ENCODE data around the gene CHURC1.
"Not testable (repeated sequence)": the region's sequence is repeated elsewhere in the genome, so short reads cannot be mapped to it uniquely, and the experiment has no call there.

CHURC1 gene

GRCh38 chr14:64912261-64912660 is 2.0 kb upstream of the CHURC1 start:
- no peak for DNase-seq

GRCh38 chr14:64913477-64913876 is 778 bp upstream of the CHURC1 start:
- DNase-seq: not testable (repeated sequence)

DNA sequence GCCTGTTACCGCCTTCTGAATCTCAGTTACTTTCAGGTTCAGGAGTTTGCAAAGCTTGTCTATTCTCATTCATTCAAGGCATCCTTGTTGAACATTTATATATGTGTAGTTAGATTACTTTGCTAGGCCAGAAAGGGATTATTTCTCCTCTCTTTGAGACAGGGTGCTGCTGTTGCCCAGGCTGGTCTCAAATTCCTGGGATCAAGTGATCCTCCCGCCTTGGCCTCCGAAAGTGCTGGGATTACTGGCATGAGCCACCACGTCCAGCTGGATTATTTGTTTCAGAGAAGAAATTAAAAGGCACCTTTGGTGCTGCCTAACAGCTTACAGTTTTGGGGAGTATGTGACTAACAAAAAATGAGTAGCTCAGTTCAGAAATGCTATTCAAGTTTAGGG is 772 bp downstream of the CHURC1 start:
- DNase-seq: no peak

DNA sequence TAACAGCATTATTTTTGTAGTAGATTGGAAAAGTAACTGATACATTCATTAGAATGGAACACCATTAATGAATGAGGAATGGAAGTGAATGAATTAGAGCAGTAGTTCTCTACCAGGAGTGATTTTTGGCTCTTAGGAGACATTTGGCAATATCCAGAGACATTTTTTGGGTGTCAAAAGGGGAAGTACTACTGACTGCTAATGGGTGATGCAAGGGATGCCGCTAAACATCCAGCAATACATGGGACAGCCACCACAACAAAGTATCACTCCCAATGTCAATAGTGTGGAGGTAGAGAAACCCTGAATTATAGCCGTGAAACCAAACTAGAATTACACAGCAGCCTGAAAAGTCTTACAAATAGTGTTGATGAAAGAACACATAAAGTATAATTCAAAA is 1.5 kb downstream of the CHURC1 start:
- no peak for DNase-seq

GRCh38 chr14:64918216-64918615 is 4.0 kb downstream of the CHURC1 start:
- no peak for DNase-seq

- no peak for DNase-seq
Observed at GRCh38 chr14:64919215-64919614, 5.0 kb downstream of the CHURC1 start.

- no peak for DNase-seq
Observed at GRCh38 chr14:64919618-64920017, 5.4 kb downstream of the CHURC1 start.

GRCh38 chr14:64920465-64920864 is 6.2 kb downstream of the CHURC1 start:
- no peak for DNase-seq

GRCh38 chr14:64923015-64923414 is 8.8 kb downstream of the CHURC1 start:
- no peak for DNase-seq

- DNase-seq: no peak
Observed at GRCh38 chr14:64926398-64926995, 12.2 kb downstream of the CHURC1 start.

DNA sequence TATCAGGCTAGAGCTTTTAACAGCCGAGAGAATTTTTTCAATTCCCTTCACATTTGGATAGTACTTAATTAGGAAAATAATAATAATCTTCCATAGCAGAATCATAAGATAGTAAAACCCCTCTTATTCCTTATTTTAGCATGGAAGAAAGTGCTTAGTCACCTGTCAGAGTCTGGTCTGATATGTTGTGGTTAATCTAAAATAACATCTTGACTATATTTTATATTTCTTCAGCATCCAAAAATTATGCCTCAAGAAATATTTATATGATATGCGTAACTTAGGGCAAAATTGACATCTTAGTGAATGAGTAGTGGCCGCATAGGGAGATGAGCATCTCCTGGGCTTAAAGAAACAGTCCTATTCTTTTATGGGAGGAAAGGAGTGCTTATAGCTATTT is 12.8 kb downstream of the CHURC1 start:
- no peak for DNase-seq

DNA sequence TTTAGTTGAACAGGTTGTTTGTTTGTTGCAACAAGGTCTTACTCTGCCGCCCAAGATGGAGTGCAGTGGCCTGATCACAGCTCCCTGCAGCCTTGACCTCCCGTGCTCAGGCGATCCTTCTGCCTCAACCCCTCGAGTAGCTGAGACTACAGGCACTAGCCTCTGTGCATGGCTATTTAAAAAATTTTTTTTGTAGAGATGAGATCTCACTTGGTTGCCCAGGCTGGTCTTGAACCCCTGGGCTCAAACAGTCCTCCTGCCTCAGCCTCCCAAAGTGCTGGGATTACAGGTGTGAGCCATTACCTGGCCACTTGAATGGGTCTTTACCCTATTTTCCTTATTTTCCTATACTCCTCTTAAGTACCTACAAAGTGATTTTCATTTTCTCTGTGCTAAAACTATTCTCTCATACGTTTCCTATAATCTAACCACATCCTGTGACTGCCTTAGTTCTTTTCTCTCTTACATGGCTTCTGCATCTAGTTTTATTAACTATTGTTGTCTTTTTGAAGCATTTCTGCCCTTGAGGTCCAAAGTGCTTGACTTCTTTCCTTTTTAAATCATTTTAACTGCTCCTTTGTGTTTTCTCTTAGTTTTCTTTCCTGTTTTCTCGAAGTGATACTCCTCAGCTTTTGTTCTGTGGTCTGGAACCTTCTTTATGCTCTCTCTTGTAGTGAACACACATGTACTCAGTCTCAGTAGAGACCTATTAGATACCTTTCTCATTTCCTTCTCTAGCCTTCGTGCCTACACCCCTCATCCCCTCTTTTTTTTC is 14.2 kb downstream of the CHURC1 start:
- no peak for DNase-seq

GRCh38 chr14:64929014-64929359 is 14.7 kb downstream of the CHURC1 start:
- no peak for DNase-seq

GRCh38 chr14:64930085-64930843 is 16.0 kb downstream of the CHURC1 start:
- DNase-seq: no peak

- DNase-seq: no peak
Observed at GRCh38 chr14:64931123-64931522, 16.9 kb downstream of the CHURC1 start.

DNA sequence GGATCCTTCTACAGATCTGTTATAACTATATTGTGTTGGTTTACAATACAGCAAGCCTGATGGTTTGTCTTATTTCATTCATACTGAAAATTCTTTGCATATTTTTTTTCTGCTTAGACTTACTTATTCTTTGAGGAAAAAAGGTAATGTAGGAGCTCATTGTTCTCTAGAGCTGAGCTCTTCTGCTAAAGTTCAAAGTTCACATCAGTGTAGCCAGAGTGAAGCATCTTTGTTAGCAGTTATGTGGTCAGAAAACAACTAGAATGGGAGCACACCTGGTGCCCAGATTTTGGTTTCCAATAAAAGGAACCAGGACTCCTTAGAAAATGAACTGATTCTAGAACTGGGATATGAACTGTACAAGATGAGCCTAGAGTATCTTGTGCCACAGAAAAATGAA is 18.0 kb downstream of the CHURC1 start:
- no peak for DNase-seq

DNA sequence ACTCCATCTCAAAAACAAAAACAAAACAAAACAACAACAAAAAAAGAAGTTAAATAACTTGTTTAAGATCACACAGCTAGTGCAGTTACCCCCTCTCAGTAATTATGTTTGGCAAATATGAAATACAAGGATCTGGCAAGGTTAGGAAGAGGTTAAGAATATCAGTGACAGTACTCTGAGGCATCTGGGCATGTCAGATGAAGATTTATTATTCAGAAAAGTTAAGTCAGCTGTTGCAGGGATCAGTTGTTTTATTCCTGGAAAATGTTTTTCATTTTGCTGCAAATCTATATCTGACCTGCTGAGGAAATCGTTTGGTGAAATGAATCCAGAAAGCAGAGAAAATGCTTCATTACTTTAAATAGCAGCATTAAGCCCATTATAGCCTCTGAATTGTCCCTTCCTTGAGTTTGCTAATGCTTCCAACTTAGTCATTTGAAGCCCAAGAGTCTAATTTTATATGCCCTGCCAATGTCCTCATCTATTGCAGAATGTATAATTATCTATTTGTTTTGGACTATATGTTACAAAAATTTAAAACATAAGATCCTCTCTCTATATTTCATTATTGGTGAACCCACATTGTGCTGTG is 20.2 kb downstream of the CHURC1 start:
- no peak for DNase-seq

- no peak for DNase-seq
Observed at GRCh38 chr14:64935508-64935907, 21.3 kb downstream of the CHURC1 start.

DNA sequence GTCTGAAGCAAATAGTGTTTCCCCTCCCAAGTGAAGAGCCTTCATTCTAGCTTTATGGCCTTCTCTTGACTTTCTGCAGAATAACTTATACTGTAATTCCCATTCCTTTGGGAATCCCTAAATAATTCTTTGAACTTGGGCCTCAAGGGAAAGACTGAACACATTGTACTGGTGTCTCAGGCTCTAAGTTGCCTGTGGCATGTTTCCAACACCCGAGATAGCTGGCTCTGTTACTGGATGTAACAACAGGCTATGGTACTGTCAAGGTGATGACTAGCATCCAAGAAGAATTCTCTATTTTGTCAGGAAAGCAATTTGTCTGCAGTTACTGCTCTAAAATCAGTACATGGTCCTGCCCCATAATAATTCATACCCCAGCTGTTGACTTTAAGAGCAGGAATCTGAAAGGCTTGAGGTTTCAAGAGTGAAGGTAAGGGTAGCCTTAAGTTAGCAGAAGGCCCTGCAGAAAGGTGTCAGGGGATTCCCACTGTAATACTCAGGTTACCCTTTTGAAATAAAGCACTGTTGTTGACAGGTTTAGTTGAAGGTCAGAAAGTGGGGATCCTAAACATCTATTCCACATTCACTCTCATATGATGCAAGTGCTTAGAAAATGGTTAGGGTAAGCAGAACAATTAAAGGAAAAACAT is 23.0 kb downstream of the CHURC1 start:
- no peak for DNase-seq

GRCh38 chr14:64937821-64938193 is 23.6 kb downstream of the CHURC1 start:
- DNase-seq: no peak

- no peak for DNase-seq
Observed at GRCh38 chr14:64938972-64939816, 24.9 kb downstream of the CHURC1 start.

GRCh38 chr14:64939817-64940190 is 25.5 kb downstream of the CHURC1 start:
- no peak for DNase-seq

Data from NCI-H1092 (cell line).